Endodermal cell (in vitro differentiated cells): ENCODE data around the gene ZSCAN18. TPM values are rescaled to one million over a fixed set of nuclear protein-coding genes. Genes with fewer than 3 reads are reported as not detected.

Source experiments
- DNase-seq: peaks from one replicate; pipeline ENCODE4 v3.0.0-alpha.2; 2017
- H3K27ac ChIP-seq: 2 replicates; pipeline ENCODE4 v1.5.1; 2013; ENCODE audit warnings: mild to moderate bottlenecking, low read depth, low read length, moderate library complexity
- H3K27me3 ChIP-seq: 2 replicates; pipeline ENCODE4 v1.6.1; 2013; ENCODE audit warnings: mild to moderate bottlenecking, low read length, moderate library complexity; ENCODE audit not compliant: insufficient read depth, control insufficient read depth, poor library complexity, severe bottlenecking
- H3K36me3 ChIP-seq: 2 replicates; pipeline ENCODE4 v1.7.0; 2013; ENCODE audit warnings: mild to moderate bottlenecking, low read length, moderate library complexity; ENCODE audit not compliant: control insufficient read depth, insufficient read depth
- H3K4me1 ChIP-seq: one replicate; pipeline ENCODE4 v1.7.0; 2013; ENCODE audit warnings: low read length; ENCODE audit not compliant: control insufficient read depth, insufficient read depth
- H3K4me3 ChIP-seq: 2 replicates; pipeline ENCODE4 v1.5.1; 2013; ENCODE audit warnings: mild to moderate bottlenecking, low read length, moderate library complexity
- H3K9ac ChIP-seq: 2 replicates; pipeline ENCODE4 v1.6.1; 2013; ENCODE audit warnings: mild to moderate bottlenecking, low read length, moderate library complexity; ENCODE audit not compliant: poor library complexity, severe bottlenecking; ENCODE audit errors: extremely low read depth
- H3K9me3 ChIP-seq: 2 replicates; pipeline ENCODE4 v1.6.1; 2013; ENCODE audit warnings: mild to moderate bottlenecking, low read length, moderate library complexity; ENCODE audit not compliant: control insufficient read depth
- H3K27ac Mint-ChIP-seq: 2 replicates; pipeline ENCODE4 v1.8.0; 2020; ENCODE audit warnings: mixed read lengths
- H3K27me3 Mint-ChIP-seq: 2 replicates; pipeline ENCODE4 v1.8.0; 2021; ENCODE audit warnings: mild to moderate bottlenecking, mixed read lengths; ENCODE audit not compliant: insufficient read depth
- H3K36me3 Mint-ChIP-seq: 2 replicates; pipeline ENCODE4 v1.8.0; 2020; ENCODE audit warnings: low read depth, mixed read lengths
- H3K4me1 Mint-ChIP-seq: 2 replicates; pipeline ENCODE4 v1.8.0; 2020; ENCODE audit warnings: mixed read lengths
- H3K4me3 Mint-ChIP-seq: 2 replicates; pipeline ENCODE4 v1.8.0; 2020; ENCODE audit warnings: mild to moderate bottlenecking, moderate library complexity, mixed read lengths
- H3K9me3 Mint-ChIP-seq: 2 replicates; pipeline ENCODE4 v1.8.0; 2020; ENCODE audit warnings: mild to moderate bottlenecking, mixed read lengths
- CTCF ChIP-seq: fragments of 200-600 bp; sonication (generic); conservative IDR thresholded peaks from 2 replicates; pipeline ENCODE4 v1.5.0; 2021; ENCODE audit warnings: antibody characterized with exemption, mild to moderate bottlenecking
- WGBS, 2 experiments: methylation state at CpG; one replicate each; pipeline versions ENCODE4 v1.1.5 to v1.1.7; 2013; ENCODE audit warnings: missing lambda C conversion rate in 2 of 2, mixed read lengths in 1 of 2; ENCODE audit not compliant: insufficient coverage in 1 of 2, insufficient read length in 1 of 2; 5-methylcytosine and 5-hydroxymethylcytosine counted together
- total RNA-seq, 2 donors: library from RNA; stranded (reverse); fragmentation: NEBNext Ultra II Directional in 1 of 2; extraction: Animal tissue kit (Norgen Biotek cat#: 25700) in 1 of 2; gene quantifications; 2 replicates in 1 of 2; 3 replicates in 1 of 2; pipeline ENCODE4 v1.2.1, GENCODE V29; 2021

Gene ZSCAN18
- total RNA-seq, 2 donors from 2014 or later = 68.2 to 112 TPM

GRCh38 chr19:58134244-58134643, 36.2 kb upstream of the ZSCAN18 start:
- Mint-ChIP-seq H3K36me3 (peaks cover 95% of the 10 kb centered on the region), H3K9me3 (peaks cover 99% of the 10 kb centered on the region), H3K27ac (no peak overlapping the region), H3K4me1 (no peaks in the 10 kb centered on the region), H3K4me3 (no peak overlapping the region), H3K27me3 (no peaks in the 10 kb centered on the region)
- WGBS, 2 experiments = no CpG with 5 or more reads among the region's 1 CpG
- H3K4me1 ChIP-seq = no peaks in the 10 kb centered on the region
- no peak for DNase-seq
- no peaks in the 10 kb centered on the region for H3K27me3 ChIP-seq
- H3K9ac ChIP-seq = no peak overlapping the region
- H3K27ac ChIP-seq = no peak overlapping the region
- TF ChIP-seq CTCF = no peak
- H3K9me3 ChIP-seq = peaks cover 99% of the 10 kb centered on the region
- H3K4me3 ChIP-seq = peak overlapping the region; percentile 70
- H3K36me3 ChIP-seq = peaks cover 92% of the 10 kb centered on the region

- Mint-ChIP-seq H3K4me1 (no peaks in the 10 kb centered on the region), H3K4me3 (no peak overlapping the region), H3K9me3 (peaks cover 100% of the 10 kb centered on the region), H3K27ac (no peak overlapping the region), H3K27me3 (no peaks in the 10 kb centered on the region), H3K36me3 (peaks cover 85% of the 10 kb centered on the region)
- DNase-seq = no peak
- WGBS, 2 experiments = 93% methylated on average over 3 of the region's 3 CpGs; no CpG with 5 or more reads in 1 of the 2 experiments
- Histone ChIP-seq H3K4me1 (no peaks in the 10 kb centered on the region), H3K27ac (no peak overlapping the region), H3K27me3 (no peaks in the 10 kb centered on the region), H3K36me3 (peaks cover 75% of the 10 kb centered on the region), H3K4me3 (peak overlapping the region; percentile 63), H3K9ac (no peak overlapping the region), H3K9me3 (peaks cover 100% of the 10 kb centered on the region)
- no peak for TF ChIP-seq CTCF
Measured at GRCh38 chr19:58129284-58129683, 31.3 kb upstream of the ZSCAN18 start.

- peaks cover 64% of the 10 kb centered on the region for H3K36me3 ChIP-seq
- DNase-seq = peak; percentile 50
- no peaks in the 10 kb centered on the region for H3K27me3 ChIP-seq
- 96 to 98% methylated on average over 8 to 12 of the region's 12 CpGs for WGBS, 2 experiments
- no peaks in the 10 kb centered on the region for H3K27me3 Mint-ChIP-seq
- no peak overlapping the region for H3K27ac Mint-ChIP-seq
- H3K9ac ChIP-seq = no peak overlapping the region
- H3K27ac ChIP-seq = no peak overlapping the region
- peaks cover 100% of the 10 kb centered on the region for H3K9me3 Mint-ChIP-seq
- no peaks in the 10 kb centered on the region for H3K4me1 Mint-ChIP-seq
- TF ChIP-seq CTCF = no peak
- no peak overlapping the region for H3K4me3 Mint-ChIP-seq
- H3K4me1 ChIP-seq = no peaks in the 10 kb centered on the region
- peaks cover 74% of the 10 kb centered on the region for H3K36me3 Mint-ChIP-seq
- H3K9me3 ChIP-seq = peaks cover 100% of the 10 kb centered on the region
- peak overlapping the region; percentile 63 for H3K4me3 ChIP-seq
Measured at GRCh38 chr19:58128041-58128685, 30.1 kb upstream of the ZSCAN18 start.
